ENCODE results near the gene HECTD4. TPM values are rescaled to one million over a fixed set of nuclear protein-coding genes. Genes with fewer than 3 reads are reported as not detected.

The HECTD4 gene
- total and polyA plus RNA-seq, 4 donors = 4.3 to 80.1 (median 25.5) TPM

DNA sequence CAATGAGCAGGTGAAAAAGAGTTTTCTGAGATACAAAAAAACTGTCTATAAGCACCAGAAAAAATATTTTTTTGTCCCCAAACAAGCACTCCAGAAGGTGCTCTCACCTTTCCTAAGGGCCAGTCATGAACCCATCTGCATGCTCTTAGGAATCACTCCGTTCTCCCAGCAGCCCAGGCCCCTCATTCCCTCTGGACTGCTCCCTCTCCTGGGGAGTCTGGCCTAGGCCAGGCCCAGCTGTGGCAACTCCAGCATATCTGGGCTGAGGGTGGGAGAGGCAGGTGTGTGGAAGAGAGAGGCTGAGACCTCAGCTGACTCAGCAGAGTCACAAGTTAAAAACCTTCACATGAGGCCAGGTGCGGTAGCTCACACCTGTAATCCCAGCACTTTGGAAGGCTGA, 202.3 kb downstream of the HECTD4 start (continued):
- TF ChIP-seq, protein P1, sequence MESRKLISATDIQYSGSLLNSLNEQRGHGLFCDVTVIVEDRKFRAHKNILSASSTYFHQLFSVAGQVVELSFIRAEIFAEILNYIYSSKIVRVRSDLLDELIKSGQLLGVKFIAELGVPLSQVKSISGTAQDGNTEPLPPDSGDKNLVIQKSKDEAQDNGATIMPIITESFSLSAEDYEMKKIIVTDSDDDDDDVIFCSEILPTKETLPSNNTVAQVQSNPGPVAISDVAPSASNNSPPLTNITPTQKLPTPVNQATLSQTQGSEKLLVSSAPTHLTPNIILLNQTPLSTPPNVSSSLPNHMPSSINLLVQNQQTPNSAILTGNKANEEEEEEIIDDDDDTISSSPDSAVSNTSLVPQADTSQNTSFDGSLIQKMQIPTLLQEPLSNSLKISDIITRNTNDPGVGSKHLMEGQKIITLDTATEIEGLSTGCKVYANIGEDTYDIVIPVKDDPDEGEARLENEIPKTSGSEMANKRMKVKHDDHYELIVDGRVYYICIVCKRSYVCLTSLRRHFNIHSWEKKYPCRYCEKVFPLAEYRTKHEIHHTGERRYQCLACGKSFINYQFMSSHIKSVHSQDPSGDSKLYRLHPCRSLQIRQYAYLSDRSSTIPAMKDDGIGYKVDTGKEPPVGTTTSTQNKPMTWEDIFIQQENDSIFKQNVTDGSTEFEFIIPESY (IDR thresholded peaks at IDR 0.05) = no peak

DNA sequence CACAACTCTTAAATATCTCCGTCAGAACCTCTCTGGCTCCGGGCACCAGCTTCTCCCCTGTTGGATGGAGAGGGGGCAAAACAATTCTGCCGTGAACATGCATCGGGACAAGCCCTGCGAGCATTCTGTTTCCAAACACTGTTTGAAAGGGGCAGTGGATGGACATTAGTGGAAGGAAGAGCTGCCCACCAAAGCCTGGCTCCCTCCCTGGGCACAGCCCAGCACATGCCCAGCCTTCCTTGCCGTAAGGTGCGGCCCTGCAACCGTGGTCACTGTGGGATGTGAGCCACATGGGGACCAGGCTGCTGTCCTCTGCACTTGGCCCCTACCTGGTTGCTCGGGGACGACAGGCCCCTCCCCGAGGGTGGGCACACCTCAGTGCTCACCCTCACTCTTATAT, 202.9 kb downstream of the HECTD4 start:
- no peak overlapping the region for H3K9ac ChIP-seq (ENCODE audit: low read depth in 1 of 2, low read length in 2 of 2)
- no peaks in the 10 kb centered on the region for H3K9me3 ChIP-seq (ENCODE audit: control insufficient read depth in 4 of 4, low read length in 3 of 4)
- WGBS = 98% methylated on average over 11 of the region's 11 CpGs
- DNase-seq (ENCODE audit: low spot score) = no peak
- TF ChIP-seq, protein P2, sequence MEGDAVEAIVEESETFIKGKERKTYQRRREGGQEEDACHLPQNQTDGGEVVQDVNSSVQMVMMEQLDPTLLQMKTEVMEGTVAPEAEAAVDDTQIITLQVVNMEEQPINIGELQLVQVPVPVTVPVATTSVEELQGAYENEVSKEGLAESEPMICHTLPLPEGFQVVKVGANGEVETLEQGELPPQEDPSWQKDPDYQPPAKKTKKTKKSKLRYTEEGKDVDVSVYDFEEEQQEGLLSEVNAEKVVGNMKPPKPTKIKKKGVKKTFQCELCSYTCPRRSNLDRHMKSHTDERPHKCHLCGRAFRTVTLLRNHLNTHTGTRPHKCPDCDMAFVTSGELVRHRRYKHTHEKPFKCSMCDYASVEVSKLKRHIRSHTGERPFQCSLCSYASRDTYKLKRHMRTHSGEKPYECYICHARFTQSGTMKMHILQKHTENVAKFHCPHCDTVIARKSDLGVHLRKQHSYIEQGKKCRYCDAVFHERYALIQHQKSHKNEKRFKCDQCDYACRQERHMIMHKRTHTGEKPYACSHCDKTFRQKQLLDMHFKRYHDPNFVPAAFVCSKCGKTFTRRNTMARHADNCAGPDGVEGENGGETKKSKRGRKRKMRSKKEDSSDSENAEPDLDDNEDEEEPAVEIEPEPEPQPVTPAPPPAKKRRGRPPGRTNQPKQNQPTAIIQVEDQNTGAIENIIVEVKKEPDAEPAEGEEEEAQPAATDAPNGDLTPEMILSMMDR (IDR thresholded peaks at IDR 0.05; ENCODE audit: low read depth, low read length, missing input control) = no peak
- no peak for TF ChIP-seq YY1 (IDR thresholded peaks at IDR 0.05)
- TF ChIP-seq, protein P1 (IDR thresholded peaks at IDR 0.05) = no peak
- TF ChIP-seq JUND (IDR thresholded peaks at IDR 0.05) = no peak
- no peak for TF ChIP-seq EGR1 (IDR thresholded peaks at IDR 0.05; ENCODE audit: low read depth in 2 of 2)
- TF ChIP-seq RXRA (IDR thresholded peaks at IDR 0.05) = no peak
- TF ChIP-seq GABPA (IDR thresholded peaks at IDR 0.05 in 1 of 2, conservative IDR thresholded peaks at IDR 0.05 in 1 of 2) = no peak
- TF ChIP-seq HNF4A (conservative IDR thresholded peaks at IDR 0.05) = no peak
- no peak for TF ChIP-seq TAF1 (conservative IDR thresholded peaks at IDR 0.05)
- TF ChIP-seq SP1 (IDR thresholded peaks at IDR 0.05) = no peak
- no peak for TF ChIP-seq FOXA1 (IDR thresholded peaks at IDR 0.05)
- TF ChIP-seq HNF4G (IDR thresholded peaks at IDR 0.05) = no peak
- no peaks in the 10 kb centered on the region for H3K27me3 ChIP-seq (ENCODE audit: control insufficient read depth in 4 of 4, insufficient read depth in 4 of 4, low read length in 3 of 4)
- no peak overlapping the region for H3K27ac ChIP-seq (ENCODE audit: low read depth in 1 of 2, low read length in 2 of 2)
- H3K4me3 ChIP-seq (ENCODE audit: low read depth in 1 of 3, low read length in 3 of 3) = no peak overlapping the region
- H3K4me1 ChIP-seq (ENCODE audit: control insufficient read depth in 4 of 4, insufficient read depth in 4 of 4, low read length in 3 of 4) = no peaks in the 10 kb centered on the region
- peaks cover 15 to 50% (median 37%) of the 10 kb centered on the region in 4 donors for H3K36me3 ChIP-seq (ENCODE audit: control insufficient read depth in 4 of 4, insufficient read depth in 3 of 4, low read depth in 1 of 4, low read length in 3 of 4)

DNA sequence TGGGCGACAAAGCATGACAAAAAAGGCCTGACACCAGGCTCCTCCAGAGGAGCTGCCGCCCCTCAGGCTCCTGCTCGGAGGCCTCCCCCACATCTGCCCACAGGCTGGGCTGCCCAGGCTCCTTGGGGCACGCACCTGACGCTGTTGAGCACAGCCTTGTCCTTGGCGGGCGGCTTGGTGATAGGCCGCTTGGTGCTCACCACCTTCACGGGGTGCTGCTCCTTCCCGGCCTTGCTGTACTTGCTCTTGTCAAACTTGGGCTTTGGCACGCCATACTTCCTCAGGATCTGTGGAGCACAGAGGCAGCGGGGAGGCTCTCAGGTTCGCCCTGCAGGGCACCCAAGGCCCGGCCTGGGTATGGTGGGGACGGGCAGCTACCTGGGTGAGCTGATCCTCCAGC, 203.4 kb downstream of the HECTD4 start:
- DNase-seq (ENCODE audit: low spot score) = no peak
- no peak overlapping the region for H3K27ac ChIP-seq (ENCODE audit: low read depth in 1 of 2, low read length in 2 of 2)
- no peak overlapping the region for H3K9ac ChIP-seq (ENCODE audit: low read depth in 1 of 2, low read length in 2 of 2)
- no peaks in the 10 kb centered on the region for H3K27me3 ChIP-seq (ENCODE audit: control insufficient read depth in 4 of 4, insufficient read depth in 4 of 4, low read length in 3 of 4)
- 97% methylated on average over 15 of the region's 15 CpGs for WGBS
- H3K4me3 ChIP-seq (ENCODE audit: low read depth in 1 of 3, low read length in 3 of 3) = no peak overlapping the region
- TF ChIP-seq YY1 (IDR thresholded peaks at IDR 0.05) (no peak), RAD21 (IDR thresholded peaks at IDR 0.05) (no peak), GABPA (IDR thresholded peaks at IDR 0.05 in 1 of 2, conservative IDR thresholded peaks at IDR 0.05 in 1 of 2) (no peak), HNF4A (conservative IDR thresholded peaks at IDR 0.05) (no peak), NR2F2 (IDR thresholded peaks at IDR 0.05) (no peak), EGR1 (IDR thresholded peaks at IDR 0.05; ENCODE audit: low read depth in 2 of 2) (no peak), HNF4G (IDR thresholded peaks at IDR 0.05) (no peak), RXRA (IDR thresholded peaks at IDR 0.05) (no peak), JUND (IDR thresholded peaks at IDR 0.05) (no peak), FOXA1 (IDR thresholded peaks at IDR 0.05) (no peak), SP1 (IDR thresholded peaks at IDR 0.05) (no peak)
- TF ChIP-seq, protein P2 (IDR thresholded peaks at IDR 0.05; ENCODE audit: low read depth, low read length, missing input control) = no peak
- TF ChIP-seq, protein P3, sequence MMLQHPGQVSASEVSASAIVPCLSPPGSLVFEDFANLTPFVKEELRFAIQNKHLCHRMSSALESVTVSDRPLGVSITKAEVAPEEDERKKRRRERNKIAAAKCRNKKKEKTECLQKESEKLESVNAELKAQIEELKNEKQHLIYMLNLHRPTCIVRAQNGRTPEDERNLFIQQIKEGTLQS (IDR thresholded peaks at IDR 0.05) = no peak
- TF ChIP-seq, protein P1 (IDR thresholded peaks at IDR 0.05) = no peak
- H3K9me3 ChIP-seq (ENCODE audit: control insufficient read depth in 4 of 4, low read length in 3 of 4) = no peaks in the 10 kb centered on the region
- H3K4me1 ChIP-seq (ENCODE audit: control insufficient read depth in 4 of 4, insufficient read depth in 4 of 4, low read length in 3 of 4) = no peaks in the 10 kb centered on the region
- peaks cover 16 to 51% (median 36%) of the 10 kb centered on the region in 4 donors for H3K36me3 ChIP-seq (ENCODE audit: control insufficient read depth in 4 of 4, insufficient read depth in 3 of 4, low read depth in 1 of 4, low read length in 3 of 4)

Measured in liver (tissue), 9 donors.